ENCODE measurements around the gene FAM180B.

DNA sequence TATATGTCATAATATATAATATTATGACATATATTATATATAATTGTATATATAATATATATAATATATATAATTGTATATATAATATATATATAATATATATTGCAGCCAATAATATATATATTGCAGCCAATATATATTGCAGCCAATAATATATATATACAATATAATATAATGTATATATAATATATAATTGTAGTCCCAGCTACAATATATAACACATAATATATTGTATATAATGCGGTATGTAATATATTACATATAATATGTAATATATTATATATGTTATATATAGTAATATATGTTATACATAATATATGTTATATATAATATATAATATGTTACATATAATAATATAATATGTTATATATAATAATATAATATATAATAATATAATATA, 27.8 kb upstream of the FAM180B start:
- no peak for TF ChIP-seq TAF1 (IDR thresholded peaks at IDR 0.05; ENCODE audit: borderline replicate concordance, insufficient read depth, low read length)
- TF ChIP-seq SIN3A (IDR thresholded peaks at IDR 0.05; ENCODE audit: borderline replicate concordance, insufficient read depth, low read length): no peak

Data from PFSK-1 (cell line).